Right lobe of liver (tissue), 6 donors: ENCODE results near the gene TAF11L11. TPM values are rescaled to one million over a fixed set of nuclear protein-coding genes. Genes with fewer than 3 reads are reported as not detected.
"Not testable (repeated sequence)": the region's sequence is repeated elsewhere in the genome, so short reads cannot be mapped to it uniquely, and the experiment has no call there.

Source experiments
- ATAC-seq, 4 donors: fragments of 200-7000 bp; cut with Tn5 transposase; one replicate each; pipeline ENCODE4 v1.9.1; 2020; ENCODE audit warnings: mild to moderate bottlenecking in 4 of 4, moderate library complexity in 4 of 4
- DNase-seq, 3 donors: peaks; one replicate each; pipeline ENCODE4 v3.0.0-alpha.2; 2020
- H3K27ac ChIP-seq, 3 donors: fragments of 200-600 bp; one replicate each; pipeline ENCODE4 v1.8.0; 2022
- H3K27me3 ChIP-seq, 2 donors: fragments of 200-600 bp; one replicate each; pipeline ENCODE4 v1.8.0; 2022
- H3K36me3 ChIP-seq, 4 donors: fragments of 200-600 bp; sonication (generic) in 1 of 4; one replicate each; pipeline versions ENCODE4 v1.5.1 to v1.8.0; 2017 to 2022; ENCODE audit warnings: control low read depth in 1 of 4
- H3K4me1 ChIP-seq, 4 donors: fragments of 200-600 bp; sonication (generic) in 1 of 4; one replicate each; pipeline versions ENCODE4 v1.5.1 to v1.8.0; 2017 to 2022; ENCODE audit warnings: control low read depth in 1 of 4
- H3K4me3 ChIP-seq, 3 donors: fragments of 200-600 bp; one replicate each; pipeline ENCODE4 v1.8.0; 2022
- H3K9me3 ChIP-seq, 4 donors: fragments of 200-600 bp; sonication (generic) in 1 of 4; one replicate each; pipeline versions ENCODE4 v1.5.1 to v1.8.0; 2017 to 2022; ENCODE audit warnings: control low read depth in 1 of 4
- CTCF ChIP-seq, 4 donors: fragments of 200-600 bp in 3 of 4; fragments of 450-650 bp in 1 of 4; IDR thresholded peaks; one replicate each; pipeline versions ENCODE4 v1.5.1 to v1.8.0; 2016 to 2022; ENCODE audit warnings: antibody characterized with exemption in 4 of 4, mild to moderate bottlenecking in 2 of 4
- POLR2A ChIP-seq: fragments of 450-650 bp; IDR thresholded peaks from one replicate; pipeline ENCODE4 v1.6.1; 2017; ENCODE audit warnings: antibody characterized with exemption, mild to moderate bottlenecking
- WGBS: methylation state at CpG from one replicate; pipeline ENCODE4 v1.1.6; 2018; ENCODE audit warnings: low coverage, low lambda C conversion rate; ENCODE audit not compliant: insufficient coverage; ENCODE audit errors: missing lambda C conversion rate; 5-methylcytosine and 5-hydroxymethylcytosine counted together
- intact Hi-C, 2 donors: fragments of 100-400 bp; cut with DNase I; formaldehyde crosslinking; loops; one replicate each; pipeline versions ENCODE4 v1.11.2 to v1.14.1; 2022
- long read RNA-seq: library from polyadenylated mRNA; unstranded; transcript quantifications from one replicate; pipeline ENCODE4 v2.0.0, GENCODE V29; 2019
- total RNA-seq, 6 experiments: library from RNA; depleted of rRNA in 2 of 6; stranded (reverse); fragments of >200 nt in 2 of 6; fragmentation: NEBNext Ultra II Directional in 3 of 6; extraction: Animal tissue kit (Norgen Biotek cat#: 25700) in 3 of 6; gene quantifications; one replicate each; pipeline versions ENCODE4 v1.1.0 to v1.2.4, GENCODE V29; 2016 to 2023
- donor health status: DM: no; HTN: yes; CAD: no.
- donor health status: DM: no; HTN: no; CAD: no.
- donor health status: DM: no; HTN: no; CAD: no.
- donor health status: DM: no; HTN: yes; CAD: no.
- donor health status: DM: no; HTN: yes; CAD: no.

Gene TAF11L11
- not detected for total RNA-seq
- long read RNA-seq = 0 reads

GRCh38 chr5:17603880-17604279 lies at the start of gene TAF11L11:
Gene TAF11L11 (plus strand): TSS chr5:17604183.
- ATAC-seq, H3K27me3 ChIP-seq, DNase-seq, H3K27ac ChIP-seq, H3K4me3 ChIP-seq, H3K4me1 ChIP-seq, H3K36me3 ChIP-seq, intact Hi-C loops, H3K9me3 ChIP-seq: not testable (repeated sequence)
- WGBS = 35% methylated on average over 4 of the region's 6 CpGs

DNA sequence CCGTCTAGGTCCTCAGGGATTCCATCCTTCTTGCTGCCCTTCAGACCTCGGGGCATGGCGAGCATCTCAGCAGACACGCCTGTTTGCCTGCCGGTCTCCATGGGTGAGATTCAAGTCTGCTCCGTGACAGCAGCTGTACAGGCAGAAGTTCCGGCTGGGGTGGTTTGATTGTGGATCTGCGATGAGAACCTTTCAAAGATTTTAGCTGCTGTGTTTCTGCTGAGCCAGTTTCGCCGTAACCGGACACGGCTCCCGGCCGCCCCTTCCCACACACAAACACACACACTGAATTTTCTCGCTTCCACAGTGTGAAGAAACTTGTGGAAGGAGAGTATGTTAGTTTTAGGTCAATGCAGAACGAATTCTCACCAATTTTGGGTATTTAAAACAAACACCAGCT lies 18.3 kb upstream of the TAF11L11 start, which contains the start of gene TAF11L7:
TSS of gene TAF11L7 (minus strand) at position 101 of the 400 bp plus-strand sequence.
- H3K27me3 ChIP-seq, ATAC-seq, H3K36me3 ChIP-seq, DNase-seq, H3K4me3 ChIP-seq, H3K9me3 ChIP-seq, intact Hi-C loops, H3K4me1 ChIP-seq, H3K27ac ChIP-seq: not testable (repeated sequence)
- no CpG with 5 or more reads among the region's 16 CpGs for WGBS

- H3K4me1 ChIP-seq, intact Hi-C loops, H3K27ac ChIP-seq, H3K27me3 ChIP-seq, H3K36me3 ChIP-seq, H3K4me3 ChIP-seq, DNase-seq, H3K9me3 ChIP-seq, ATAC-seq: not testable (repeated sequence)
- no CpG with 5 or more reads among the region's 16 CpGs for WGBS
Observed at GRCh38 chr5:17590860-17591259, 13.1 kb upstream of the TAF11L11 start, which contains the start of gene TAF11L8. Gene TAF11L8 (minus strand): TSS chr5:17590960.

- H3K9me3 ChIP-seq, H3K4me3 ChIP-seq, H3K27me3 ChIP-seq, intact Hi-C loops, H3K4me1 ChIP-seq, ATAC-seq, H3K36me3 ChIP-seq, H3K27ac ChIP-seq, DNase-seq: not testable (repeated sequence)
- 86% methylated on average over 10 of the region's 15 CpGs for WGBS
Observed at GRCh38 chr5:17594255-17594654, 9.7 kb upstream of the TAF11L11 start, which contains the start of gene TAF11L9. Gene TAF11L9 (minus strand): TSS chr5:17594394.

DNA sequence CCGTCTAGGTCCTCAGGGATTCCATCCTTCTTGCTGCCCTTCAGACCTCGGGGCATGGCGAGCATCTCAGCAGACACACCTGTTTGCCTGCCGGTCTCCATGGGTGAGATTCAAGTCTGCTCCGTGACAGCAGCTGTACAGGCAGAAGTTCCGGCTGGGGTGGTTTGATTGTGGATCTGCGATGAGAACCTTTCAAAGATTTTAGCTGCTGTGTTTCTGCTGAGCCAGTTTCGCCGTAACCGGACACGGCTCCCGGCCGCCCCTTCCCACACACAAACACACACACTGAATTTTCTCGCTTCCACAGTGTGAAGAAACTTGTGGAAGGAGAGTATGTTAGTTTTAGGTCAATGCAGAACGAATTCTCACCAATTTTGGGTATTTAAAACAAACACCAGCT lies 6.3 kb upstream of the TAF11L11 start, which contains the start of gene TAF11L10:
TSS of gene TAF11L10 (minus strand) at position 101 of the 400 bp plus-strand sequence.
- not testable (repeated sequence) for H3K4me1 ChIP-seq

GRCh38 chr5:17604951-17605350 lies 968 bp downstream of the TAF11L11 start:
- no peaks in the 10 kb centered on the region for H3K27me3 ChIP-seq
- H3K4me1 ChIP-seq = no peaks in the 10 kb centered on the region
- no peak overlapping the region for H3K27ac ChIP-seq
- H3K9me3 ChIP-seq = no peaks in the 10 kb centered on the region
- intact Hi-C loops = no loop called here
- no peak for TF ChIP-seq CTCF (IDR thresholded peaks at IDR 0.05)
- no peak for TF ChIP-seq POLR2A
- no CpG with 5 or more reads among the region's 14 CpGs for WGBS
- H3K4me3 ChIP-seq = no peak overlapping the region
- no peaks in the 10 kb centered on the region for H3K36me3 ChIP-seq
- ATAC-seq (no peak), DNase-seq (no peak)

More for the DNA sequence above, 6.3 kb upstream of the TAF11L11 start, which contains the start of gene TAF11L10:
- H3K27me3 ChIP-seq, H3K27ac ChIP-seq, H3K4me3 ChIP-seq, H3K36me3 ChIP-seq, H3K9me3 ChIP-seq, intact Hi-C loops, ATAC-seq, DNase-seq: not testable (repeated sequence)
- WGBS = no CpG with 5 or more reads among the region's 15 CpGs

GRCh38 chr5:17607461-17607860 lies 3.5 kb downstream of the TAF11L11 start:
- 80% methylated on average over 2 of the region's 4 CpGs for WGBS
- intact Hi-C loops, ATAC-seq: not testable (repeated sequence)

GRCh38 chr5:17610092-17610491 lies 6.1 kb downstream of the TAF11L11 start, which contains the start of gene TAF11L12:
Gene TAF11L12 (plus strand): TSS chr5:17610392.
- ATAC-seq, DNase-seq, H3K4me3 ChIP-seq, H3K4me1 ChIP-seq, H3K9me3 ChIP-seq, H3K36me3 ChIP-seq, H3K27me3 ChIP-seq, intact Hi-C loops, H3K27ac ChIP-seq: not testable (repeated sequence)
- 14% methylated on average over 1 of the region's 2 CpGs for WGBS

More at GRCh38 chr5:17607461-17607860, 3.5 kb downstream of the TAF11L11 start:
- not testable (repeated sequence) for H3K27ac ChIP-seq, DNase-seq, H3K4me1 ChIP-seq, H3K4me3 ChIP-seq, H3K36me3 ChIP-seq, H3K27me3 ChIP-seq, H3K9me3 ChIP-seq
